Left lung (tissue), 10 donors: ENCODE measurements around the gene FGF6. TPM values are rescaled to one million over a fixed set of nuclear protein-coding genes. Genes with fewer than 3 reads are reported as not detected.

ENCODE experiments used
- ATAC-seq: fragments of 200-7000 bp; cut with Tn5 transposase; one replicate; pipeline ENCODE4 v1.9.1; 2020; ENCODE audit warnings: moderate library complexity
- DNase-seq, 4 donors: peaks; one replicate each; pipeline ENCODE4 v3.0.0-alpha.2; 2013 to 2020
- H3K27ac ChIP-seq, 2 donors: fragments of 200-600 bp; sonication (generic) in 1 of 2; one replicate each; pipeline versions ENCODE4 v1.5.0 to v1.8.0; 2020 to 2021
- H3K27me3 ChIP-seq, 2 donors: fragments of 200-600 bp; sonication (generic) in 1 of 2; one replicate each; pipeline versions ENCODE4 v1.5.0 to v1.8.0; 2020 to 2021
- H3K36me3 ChIP-seq, 2 donors: fragments of 200-600 bp; sonication (generic) in 1 of 2; one replicate each; pipeline versions ENCODE4 v1.5.0 to v1.8.0; 2020 to 2021
- H3K4me1 ChIP-seq, 2 donors: fragments of 200-600 bp; one replicate each; pipeline ENCODE4 v1.8.0; 2021
- H3K4me3 ChIP-seq, 2 donors: fragments of 200-600 bp; sonication (generic) in 1 of 2; one replicate each; pipeline versions ENCODE4 v1.5.0 to v1.8.0; 2020 to 2021; ENCODE audit warnings: mild to moderate bottlenecking in 1 of 2
- H3K9me3 ChIP-seq, 2 donors: fragments of 200-600 bp; sonication (generic) in 1 of 2; one replicate each; pipeline versions ENCODE4 v1.5.0 to v1.8.0; 2020 to 2021
- intact Hi-C, 2 donors: fragments of 100-400 bp; cut with DNase I; formaldehyde crosslinking; loops; one replicate each; pipeline versions ENCODE4 v1.11.2 to v1.14.2; 2022
- polyA plus RNA-seq, 6 donors: library from polyadenylated mRNA; unstranded; fragments of 120-200 nt; gene quantifications; one replicate each; pipeline ENCODE4 v1.2.1, GENCODE V29; 2013; ENCODE audit not compliant: insufficient read length in 6 of 6
- total RNA-seq, 2 donors: library from RNA; stranded (reverse); fragmentation: NEBNext Ultra II Directional; extraction: Animal tissue kit (Norgen Biotek cat#: 25700); gene quantifications; one replicate each; pipeline ENCODE4 v1.2.1, GENCODE V29; 2021
- TF ChIP-seq, protein P1 (sequence below), 2 donors: fragments of 200-600 bp; sonication (generic) in 1 of 2; IDR thresholded peaks; one replicate each; pipeline versions ENCODE4 v1.5.0 to v1.8.0; 2021; ENCODE audit warnings: antibody characterized with exemption in 2 of 2
- donor health status: DM: no; HTN: yes; CAD: no.
- donor health status: DM: no; HTN: no; CAD: no.

FGF6 gene
- total and polyA plus RNA-seq, 8 donors: not detected

GRCh38 chr12:4386801-4387200, 58.8 kb downstream of the FGF6 start:
- Histone ChIP-seq H3K27ac (no peak overlapping the region), H3K4me3 (no peak overlapping the region), H3K27me3 (peaks cover 0 to 13% of the 10 kb centered on the region in 2 donors), H3K9me3 (no peaks in the 10 kb centered on the region), H3K36me3 (no peaks in the 10 kb centered on the region), H3K4me1 (no peaks in the 10 kb centered on the region)
- TF ChIP-seq, protein P1, sequence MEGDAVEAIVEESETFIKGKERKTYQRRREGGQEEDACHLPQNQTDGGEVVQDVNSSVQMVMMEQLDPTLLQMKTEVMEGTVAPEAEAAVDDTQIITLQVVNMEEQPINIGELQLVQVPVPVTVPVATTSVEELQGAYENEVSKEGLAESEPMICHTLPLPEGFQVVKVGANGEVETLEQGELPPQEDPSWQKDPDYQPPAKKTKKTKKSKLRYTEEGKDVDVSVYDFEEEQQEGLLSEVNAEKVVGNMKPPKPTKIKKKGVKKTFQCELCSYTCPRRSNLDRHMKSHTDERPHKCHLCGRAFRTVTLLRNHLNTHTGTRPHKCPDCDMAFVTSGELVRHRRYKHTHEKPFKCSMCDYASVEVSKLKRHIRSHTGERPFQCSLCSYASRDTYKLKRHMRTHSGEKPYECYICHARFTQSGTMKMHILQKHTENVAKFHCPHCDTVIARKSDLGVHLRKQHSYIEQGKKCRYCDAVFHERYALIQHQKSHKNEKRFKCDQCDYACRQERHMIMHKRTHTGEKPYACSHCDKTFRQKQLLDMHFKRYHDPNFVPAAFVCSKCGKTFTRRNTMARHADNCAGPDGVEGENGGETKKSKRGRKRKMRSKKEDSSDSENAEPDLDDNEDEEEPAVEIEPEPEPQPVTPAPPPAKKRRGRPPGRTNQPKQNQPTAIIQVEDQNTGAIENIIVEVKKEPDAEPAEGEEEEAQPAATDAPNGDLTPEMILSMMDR (IDR thresholded peaks at IDR 0.05): no peak
- no peak for ATAC-seq
- DNase-seq: no peak
- intact Hi-C loops: no loop called here

Other genes starting within 250 kb of the FGF6 start
- gene CCND2, start 172.1 kb downstream of the FGF6 start, total RNA-seq: 100 to 1,000 TPM; 101 to 203 TPM
- 10 to 100 TPM; 45.6 to 73.5 (median 52.4) TPM for gene CCND2, start 172.1 kb downstream of the FGF6 start, polyA plus RNA-seq
- 10 to 100 TPM; 19.8 to 21.4 TPM for gene TIGAR, start 124.6 kb downstream of the FGF6 start, total RNA-seq
- 10 to 100 TPM in 1 of 6 donors, 1 to 10 TPM in 5; 2.7 to 11.0 (median 3.7) TPM for gene TIGAR, start 124.6 kb downstream of the FGF6 start, polyA plus RNA-seq
- gene FGF23, start 66.1 kb downstream of the FGF6 start, total RNA-seq: not detected
- gene FGF23, start 66.1 kb downstream of the FGF6 start, polyA plus RNA-seq: under 1 TPM in 3 of 6 donors, not detected in 3; 0.04 to 0.12 (median 0.07) TPM
- gene RAD51AP1, start 93.1 kb upstream of the FGF6 start, total RNA-seq: 1 to 10 TPM; 7.5 TPM
- 10 to 100 TPM; 19.1 to 41.3 (median 30.1) TPM for gene RAD51AP1, start 93.1 kb upstream of the FGF6 start, polyA plus RNA-seq
- gene DYRK4, start 116.4 kb upstream of the FGF6 start, total RNA-seq: 10 to 100 TPM; 35.0 to 36.2 TPM
- gene DYRK4, start 116.4 kb upstream of the FGF6 start, polyA plus RNA-seq: 10 to 100 TPM; 53.4 to 65.4 (median 59.9) TPM
- 1 to 10 TPM; 1.7 to 2.8 TPM for gene AKAP3, start 203.2 kb upstream of the FGF6 start, total RNA-seq
- 1 to 10 TPM; 1.0 to 4.5 (median 2.0) TPM for gene AKAP3, start 203.2 kb upstream of the FGF6 start, polyA plus RNA-seq
- gene NDUFA9, start 203.3 kb upstream of the FGF6 start, total RNA-seq: 10 to 100 TPM; 77.9 to 91.4 TPM
- 100 to 1,000 TPM in 2 of 6 donors, 10 to 100 TPM in 4; 82.3 to 106 (median 93.6) TPM for gene NDUFA9, start 203.3 kb upstream of the FGF6 start, polyA plus RNA-seq